Testis (tissue), 3 donors: ENCODE measurements around the gene UBE2E2. TPM values are rescaled to one million over a fixed set of nuclear protein-coding genes. Genes with fewer than 3 reads are reported as not detected.

Source experiments
- DNase-seq: peaks from one replicate; pipeline ENCODE4 v3.0.0-alpha.2; 2019
- H3K27ac ChIP-seq, 2 donors: fragments of 200-600 bp; sonication (generic); one replicate each; pipeline ENCODE4 v1.5.1; 2019
- H3K27me3 ChIP-seq: fragments of 200-600 bp; sonication (generic); one replicate; pipeline ENCODE4 v1.5.1; 2019
- H3K36me3 ChIP-seq: fragments of 200-600 bp; sonication (generic); one replicate; pipeline ENCODE4 v1.5.1; 2017; ENCODE audit warnings: low read depth; ENCODE audit errors: missing control alignments
- H3K4me1 ChIP-seq: fragments of 200-600 bp; sonication (generic); one replicate; pipeline ENCODE4 v1.5.1; 2019
- H3K4me3 ChIP-seq, 2 donors: fragments of 200-600 bp; sonication (generic); one replicate each; pipeline ENCODE4 v1.5.1; 2017 to 2019
- H3K9me3 ChIP-seq: fragments of 200-600 bp; sonication (generic); one replicate; pipeline ENCODE4 v1.5.1; 2017
- CTCF ChIP-seq, 3 experiments: fragments of 450-650 bp in 2 of 3; fragments of 200-600 bp in 1 of 3; sonication (generic) in 1 of 3; IDR thresholded peaks; one replicate each; pipeline ENCODE4 v1.5.1; 2016 to 2019; ENCODE audit warnings: antibody characterized with exemption in 3 of 3, mild to moderate bottlenecking in 2 of 3, moderate library complexity in 1 of 3
- POLR2A ChIP-seq: fragments of 450-650 bp; IDR thresholded peaks from one replicate; pipeline ENCODE4 v1.6.1; 2017; ENCODE audit warnings: antibody characterized with exemption, mild to moderate bottlenecking, moderate library complexity
- WGBS, 2 donors: methylation state at CpG; one replicate each; pipeline ENCODE4 v1.1.5; 2018; 5-methylcytosine and 5-hydroxymethylcytosine counted together
- intact Hi-C: fragments of 100-400 bp; cut with DNase I; formaldehyde crosslinking; loops from one replicate; pipeline ENCODE4 v1.15.1; 2023; ENCODE audit warnings: low total_unique reads
- polyA plus RNA-seq: library from polyadenylated mRNA; stranded (reverse); fragments of 350-450 nt; fragmentation: Illumina TruSeq; extraction: RNeasy Lipid Tissue Mini Kit (QIAGEN cat#74804); gene quantifications from one replicate; pipeline ENCODE4 v1.2.3, GENCODE V29; 2014; ENCODE audit warnings: low read depth, low replicate concordance; ENCODE audit not compliant: insufficient read depth
- total RNA-seq, 2 donors: library from RNA; depleted of rRNA; stranded (reverse); fragments of >200 nt; gene quantifications; one replicate each; pipeline ENCODE4 v1.2.3, GENCODE V29; 2016

The UBE2E2 gene
- total and polyA plus RNA-seq, 3 donors from 2014 or later: 45.5 to 94.2 (median 48.7) TPM

GRCh38 chr3:23308986-23309625 is 106.0 kb downstream of the UBE2E2 start:
- WGBS, 2 donors: 88 to 95% methylated on average over 2 of the region's 2 CpGs
- Histone ChIP-seq H3K4me3 (no peak overlapping the region), H3K27me3 (no peaks in the 10 kb centered on the region), H3K27ac (no peak overlapping the region), H3K4me1 (no peaks in the 10 kb centered on the region), H3K9me3 (no peaks in the 10 kb centered on the region), H3K36me3 (no peaks in the 10 kb centered on the region)
- intact Hi-C loops: no loop called here
- no peak for TF ChIP-seq POLR2A
- no peak for TF ChIP-seq CTCF (IDR thresholded peaks at IDR 0.05)
- no peak for DNase-seq

GRCh38 chr3:23312866-23313265 is 109.7 kb downstream of the UBE2E2 start:
- H3K27me3 ChIP-seq: no peaks in the 10 kb centered on the region
- no peaks in the 10 kb centered on the region for H3K9me3 ChIP-seq
- TF ChIP-seq POLR2A (no peak), CTCF (IDR thresholded peaks at IDR 0.05) (no peak)
- no peak for DNase-seq
- 70 to 80% methylated on average over 3 of the region's 3 CpGs for WGBS, 2 donors
- H3K27ac ChIP-seq: no peak overlapping the region
- no peaks in the 10 kb centered on the region for H3K36me3 ChIP-seq
- H3K4me3 ChIP-seq: no peak overlapping the region
- intact Hi-C loops: no loop called here
- H3K4me1 ChIP-seq: no peaks in the 10 kb centered on the region

- Histone ChIP-seq H3K9me3 (no peaks in the 10 kb centered on the region), H3K4me1 (no peaks in the 10 kb centered on the region), H3K27me3 (no peaks in the 10 kb centered on the region), H3K27ac (no peak overlapping the region), H3K36me3 (no peaks in the 10 kb centered on the region), H3K4me3 (no peak overlapping the region)
- intact Hi-C loops: no loop called here
- TF ChIP-seq CTCF (IDR thresholded peaks at IDR 0.05): no peak
- TF ChIP-seq POLR2A: no peak
- 88 to 89% methylated on average over 5 of the region's 5 CpGs for WGBS, 2 donors
- DNase-seq: no peak
Measured at GRCh38 chr3:23314981-23315762, 112.0 kb downstream of the UBE2E2 start.

GRCh38 chr3:23316924-23317323 is 113.8 kb downstream of the UBE2E2 start:
- H3K27me3 ChIP-seq: no peaks in the 10 kb centered on the region
- H3K4me3 ChIP-seq: no peak overlapping the region
- H3K9me3 ChIP-seq: no peaks in the 10 kb centered on the region
- WGBS, 2 donors: 85 to 100% methylated on average over 2 of the region's 2 CpGs
- intact Hi-C loops: no loop called here
- TF ChIP-seq POLR2A (no peak), CTCF (IDR thresholded peaks at IDR 0.05) (no peak)
- H3K4me1 ChIP-seq: no peaks in the 10 kb centered on the region
- H3K36me3 ChIP-seq: no peaks in the 10 kb centered on the region
- no peak overlapping the region for H3K27ac ChIP-seq
- no peak for DNase-seq
